ENCODE measurements around the gene MAD1L1. TPM values are rescaled to one million over a fixed set of nuclear protein-coding genes. Genes with fewer than 3 reads are reported as not detected.

Gene MAD1L1
- total and polyA plus RNA-seq, 2 of the 4 experiments (the other 2 are of a cell fraction) = 29.0 to 40.9 TPM

- no peak overlapping the region for H3K14ac ChIP-seq (replicated peaks; ENCODE audit: low read depth, low read length)
- H2BK20ac ChIP-seq (ENCODE audit: low read depth, low read length) = no peak overlapping the region
- no peaks in the 10 kb centered on the region for H3K9me3 ChIP-seq (ENCODE audit: control insufficient read depth, insufficient read depth, low read length)
- no peak for ATAC-seq (ENCODE audit: low read depth)
- no peak overlapping the region for H2AFZ ChIP-seq (replicated peaks; ENCODE audit: low read length, poor library complexity)
- H3K4me2 ChIP-seq (ENCODE audit: low read depth, low read length) = no peak overlapping the region
- intact Hi-C loops (cut with micrococcal nuclease) (no loop called here), dilution Hi-C loops (cut with HindIII; ENCODE audit: low sequenced_read_pairs, unreplicated experiment) (no loop called here), in situ Hi-C loops (cut with MboI; ENCODE audit: low sequenced_read_pairs) (loop anchor here (10.0 kb wide), 1 partner anchor 557 kb away; no protein-coding TSS in a partner anchor)
- H3K9ac ChIP-seq (ENCODE audit: low read depth, low read length) = no peak overlapping the region
- no peak overlapping the region for H3K4me3 ChIP-seq (ENCODE audit: insufficient read depth, low read depth, low read length)
- H3K36me3 ChIP-seq (ENCODE audit: control insufficient read depth, insufficient read depth, low read length) = peaks cover 55% of the 10 kb centered on the region
- H3K23ac ChIP-seq (ENCODE audit: low read depth, low read length) = no peak overlapping the region
- H2BK5ac ChIP-seq (ENCODE audit: low read depth, low read length, poor library complexity, severe bottlenecking) = no peak overlapping the region
- BruUV-seq (replicated peaks) = no TSS peak
- H4K5ac ChIP-seq (ENCODE audit: low read depth, low read length) = no peak overlapping the region
- no peak overlapping the region for H2AK5ac ChIP-seq (ENCODE audit: low read depth, low read length)
- no peaks in the 10 kb centered on the region for H3K27me3 ChIP-seq (ENCODE audit: control insufficient read depth, insufficient read depth, low read length)
- no peak overlapping the region for H3K18ac ChIP-seq (ENCODE audit: low read depth, low read length)
- ChIA-PET CTCF (no interaction called here), POLR2A (ENCODE audit: unreplicated experiment) (no interaction called here)
- H3K27ac ChIP-seq (ENCODE audit: insufficient read depth, low read length) = no peak overlapping the region
- H4K91ac ChIP-seq (ENCODE audit: insufficient read depth, low read depth, low read length) = no peak overlapping the region
- peaks cover 4% of the 10 kb centered on the region; the same call in 1 of the 2 replicates for H3K9me1 ChIP-seq (ENCODE audit: insufficient read depth, low read length)
- peaks cover 0 to 4% of the 10 kb centered on the region in 2 experiments; a peak in 1 of 4 replicates for H3K79me1 ChIP-seq (ENCODE audit: low read depth in 1 of 2, low read length in 2 of 2)
- peaks cover 6% of the 10 kb centered on the region; the same call in 1 of the 2 replicates for H4K20me1 ChIP-seq (ENCODE audit: insufficient read depth, low read length)
- no peak overlapping the region for H3K4ac ChIP-seq (ENCODE audit: low read depth, low read length)
- H2BK15ac ChIP-seq (ENCODE audit: low read depth, low read length) = no peak overlapping the region
- no peaks in the 10 kb centered on the region for H3K4me1 ChIP-seq (ENCODE audit: control insufficient read depth, insufficient read depth, low read length)
- DNase-seq = no peak
- H2AK9ac ChIP-seq (replicated peaks; ENCODE audit: low read depth, low read length, poor library complexity) = no peak overlapping the region
- TF ChIP-seq, protein P1, sequence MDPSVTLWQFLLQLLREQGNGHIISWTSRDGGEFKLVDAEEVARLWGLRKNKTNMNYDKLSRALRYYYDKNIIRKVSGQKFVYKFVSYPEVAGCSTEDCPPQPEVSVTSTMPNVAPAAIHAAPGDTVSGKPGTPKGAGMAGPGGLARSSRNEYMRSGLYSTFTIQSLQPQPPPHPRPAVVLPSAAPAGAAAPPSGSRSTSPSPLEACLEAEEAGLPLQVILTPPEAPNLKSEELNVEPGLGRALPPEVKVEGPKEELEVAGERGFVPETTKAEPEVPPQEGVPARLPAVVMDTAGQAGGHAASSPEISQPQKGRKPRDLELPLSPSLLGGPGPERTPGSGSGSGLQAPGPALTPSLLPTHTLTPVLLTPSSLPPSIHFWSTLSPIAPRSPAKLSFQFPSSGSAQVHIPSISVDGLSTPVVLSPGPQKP (IDR thresholded peaks at IDR 0.05; ENCODE audit: borderline replicate concordance, low read depth, low read length) = no peak
- TF ChIP-seq USF2 (IDR thresholded peaks at IDR 0.05; ENCODE audit: low read depth, low read length) (no peak), SMC3 (IDR thresholded peaks at IDR 0.05; ENCODE audit: low read depth, low read length) (no peak), FOS (IDR thresholded peaks at IDR 0.05; ENCODE audit: low read depth, low read length) (no peak), CHD1 (IDR thresholded peaks at IDR 0.05; ENCODE audit: low read depth, low read length) (no peak), NFE2L2 (IDR thresholded peaks at IDR 0.05; ENCODE audit: low read depth, low read length) (no peak), RAD21 (IDR thresholded peaks at IDR 0.05; ENCODE audit: low read length) (no peak), RCOR1 (IDR thresholded peaks at IDR 0.05; ENCODE audit: insufficient replicate concordance, low read length) (no peak), MAFK (IDR thresholded peaks at IDR 0.05; ENCODE audit: low read depth, low read length) (no peak), MAZ (IDR thresholded peaks at IDR 0.05; ENCODE audit: borderline replicate concordance, low read depth, low read length) (no peak), MXI1 (IDR thresholded peaks at IDR 0.05; ENCODE audit: borderline replicate concordance, low read depth, low read length) (no peak), POLR2A (IDR thresholded peaks at IDR 0.05; ENCODE audit: low read depth, low read length) (no peak), RFX5 (IDR thresholded peaks at IDR 0.05; ENCODE audit: low read depth, low read length) (no peak), CEBPB (IDR thresholded peaks at IDR 0.05; ENCODE audit: low read depth, low read length) (no peak), BHLHE40 (IDR thresholded peaks at IDR 0.05; ENCODE audit: low read depth, low read length) (no peak)
- TF ChIP-seq, protein P2, sequence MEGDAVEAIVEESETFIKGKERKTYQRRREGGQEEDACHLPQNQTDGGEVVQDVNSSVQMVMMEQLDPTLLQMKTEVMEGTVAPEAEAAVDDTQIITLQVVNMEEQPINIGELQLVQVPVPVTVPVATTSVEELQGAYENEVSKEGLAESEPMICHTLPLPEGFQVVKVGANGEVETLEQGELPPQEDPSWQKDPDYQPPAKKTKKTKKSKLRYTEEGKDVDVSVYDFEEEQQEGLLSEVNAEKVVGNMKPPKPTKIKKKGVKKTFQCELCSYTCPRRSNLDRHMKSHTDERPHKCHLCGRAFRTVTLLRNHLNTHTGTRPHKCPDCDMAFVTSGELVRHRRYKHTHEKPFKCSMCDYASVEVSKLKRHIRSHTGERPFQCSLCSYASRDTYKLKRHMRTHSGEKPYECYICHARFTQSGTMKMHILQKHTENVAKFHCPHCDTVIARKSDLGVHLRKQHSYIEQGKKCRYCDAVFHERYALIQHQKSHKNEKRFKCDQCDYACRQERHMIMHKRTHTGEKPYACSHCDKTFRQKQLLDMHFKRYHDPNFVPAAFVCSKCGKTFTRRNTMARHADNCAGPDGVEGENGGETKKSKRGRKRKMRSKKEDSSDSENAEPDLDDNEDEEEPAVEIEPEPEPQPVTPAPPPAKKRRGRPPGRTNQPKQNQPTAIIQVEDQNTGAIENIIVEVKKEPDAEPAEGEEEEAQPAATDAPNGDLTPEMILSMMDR (conservative IDR thresholded peaks at IDR 0.05; ENCODE audit: low read depth, low read length) = no peak
- H3K56ac ChIP-seq (ENCODE audit: extremely low read depth, insufficient read depth, low read length) = no peak overlapping the region
- no peak overlapping the region for H4K8ac ChIP-seq (ENCODE audit: low read depth in 2 of 2, low read length in 2 of 2)
- no peak overlapping the region for H2BK120ac ChIP-seq (ENCODE audit: low read depth, low read length)
- WGBS, 2 experiments (ENCODE audit: extremely low coverage in 2 of 2, insufficient read length in 1 of 2) = no CpG with 5 or more reads among the region's 13 CpGs
Measured at GRCh38 chr7:2211926-2212325, 20.8 kb downstream of the MAD1L1 start.
